Measurements from ENCODE around the gene ADAM21.
"Not testable (repeated sequence)": the region's sequence is repeated elsewhere in the genome, so short reads cannot be mapped to it uniquely, and the experiment has no call there.

- TF ChIP-seq IRF2 (CRISPR knock-in tag; IDR thresholded peaks at IDR 0.05); NR2C2 (CRISPR knock-in tag; IDR thresholded peaks at IDR 0.05; ENCODE audit: borderline replicate concordance); ZBTB26 (CRISPR knock-in tag; IDR thresholded peaks at IDR 0.05; ENCODE audit: borderline replicate concordance); EP300 (IDR thresholded peaks at IDR 0.05; ENCODE audit: low read depth in 2 of 2, low read length in 2 of 2); EP300 (CRISPR knock-in tag; IDR thresholded peaks at IDR 0.05; ENCODE audit: borderline replicate concordance); ARID2 (CRISPR knock-in tag; IDR thresholded peaks at IDR 0.05; ENCODE audit: borderline replicate concordance); POLR2A (IDR thresholded peaks at IDR 0.05; ENCODE audit: insufficient read depth in 1 of 2, low read depth in 2 of 2, low read length in 2 of 2); TCF7L2 (IDR thresholded peaks at IDR 0.05; ENCODE audit: low read depth, low read length); TCF12 (IDR thresholded peaks at IDR 0.05); TCF12 (CRISPR knock-in tag; IDR thresholded peaks at IDR 0.05); SNAPC2 (CRISPR knock-in tag; IDR thresholded peaks at IDR 0.05); ZNF589 (CRISPR knock-in tag; conservative IDR thresholded peaks at IDR 0.05); LRRFIP1 (CRISPR knock-in tag; conservative IDR thresholded peaks at IDR 0.05); ATM (IDR thresholded peaks at IDR 0.05; ENCODE audit: borderline replicate concordance): not testable (repeated sequence)
Observed at GRCh38 chr14:70477356-70478105, 25.6 kb downstream of the ADAM21 start.

Data from HepG2 (cell line).